ENCODE results near the gene OMA1.

GRCh38 chr1:58524353-58524945, 22.1 kb downstream of the OMA1 start:
- TF ChIP-seq CTCF (IDR thresholded peaks at IDR 0.05) (no peak), POLR2A (IDR thresholded peaks at IDR 0.05) (no peak)

Measured in thyroid gland (tissue), 4 donors.